ENCODE results near the gene GHRHR. TPM values are rescaled to one million over a fixed set of nuclear protein-coding genes. Genes with fewer than 3 reads are reported as not detected.

The GHRHR gene
- polyA plus RNA-seq, 1 donor, result 0.54 TPM

DNA sequence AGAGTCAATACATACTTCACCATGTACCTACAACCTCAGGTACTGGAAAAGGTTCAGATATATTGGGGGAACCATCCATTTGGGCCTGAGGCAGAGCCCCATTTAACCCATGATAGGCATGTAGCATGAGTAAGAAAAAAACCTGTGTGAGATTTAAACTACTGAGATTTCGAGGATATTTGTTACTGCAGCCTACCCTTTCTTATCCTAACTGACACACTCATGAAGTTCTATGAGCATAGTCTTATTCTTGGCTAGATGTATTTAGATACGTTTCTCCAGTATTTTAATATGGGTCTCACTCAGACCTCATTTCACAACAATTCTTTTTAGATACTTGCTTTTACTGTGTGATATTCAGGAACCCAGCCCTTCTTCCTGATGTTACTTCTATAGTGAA lies 39.3 kb downstream of the GHRHR start:
- DNase-seq (ENCODE audit: low read depth), result no peak

- no peak for DNase-seq (ENCODE audit: low read depth)
Measured at GRCh38 chr7:31003721-31004120, 40.0 kb downstream of the GHRHR start.

GRCh38 chr7:31004393-31004792 lies 40.6 kb downstream of the GHRHR start:
- no peak for DNase-seq (ENCODE audit: low read depth)

GRCh38 chr7:31006857-31007256 lies 43.1 kb downstream of the GHRHR start:
- no peak for DNase-seq (ENCODE audit: low read depth)

DNA sequence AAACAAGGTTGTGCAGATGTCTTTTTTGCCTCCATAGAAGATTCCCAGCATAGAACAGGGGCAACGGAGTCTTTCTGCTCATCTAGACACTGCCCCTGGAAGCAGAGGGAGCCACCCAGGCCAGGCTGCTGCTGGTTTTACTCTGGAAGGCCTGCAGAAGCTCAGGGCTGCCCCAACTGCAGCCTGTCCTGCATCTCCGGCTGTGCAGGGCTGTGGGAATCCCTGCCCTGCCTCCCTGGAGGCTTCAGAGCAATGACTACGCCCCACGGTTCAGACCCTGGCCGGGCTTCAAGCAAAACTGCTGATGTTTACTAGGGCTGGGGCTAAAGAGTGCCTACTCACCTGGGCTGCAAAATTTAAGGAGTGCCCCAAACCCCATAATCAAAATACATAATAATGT lies 43.9 kb downstream of the GHRHR start:
- DNase-seq (ENCODE audit: low read depth), result no peak

DNA sequence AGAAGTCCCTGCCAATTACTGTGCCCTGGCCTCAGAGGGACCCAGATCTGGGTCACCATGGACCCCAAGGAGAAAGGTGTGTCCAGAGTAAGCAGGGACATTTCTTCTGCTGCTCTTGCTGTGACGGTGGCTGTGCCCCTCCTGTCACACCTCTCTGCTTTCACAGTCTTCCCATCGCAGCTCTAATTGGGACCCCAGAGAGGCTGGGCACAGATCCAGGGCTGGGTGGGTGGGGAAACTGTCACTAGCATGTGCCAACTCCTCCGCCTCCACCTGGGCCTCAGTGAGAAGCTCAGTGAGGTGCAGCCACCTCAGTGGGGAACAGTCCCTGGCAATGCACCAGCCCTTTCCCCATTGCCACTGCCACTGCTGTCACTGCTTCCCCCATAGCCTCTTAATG lies 51.1 kb downstream of the GHRHR start:
- no peak for DNase-seq (ENCODE audit: low read depth)

- DNase-seq (ENCODE audit: low read depth), result no peak
Measured at GRCh38 chr7:31017032-31017675, 53.4 kb downstream of the GHRHR start.

DNA sequence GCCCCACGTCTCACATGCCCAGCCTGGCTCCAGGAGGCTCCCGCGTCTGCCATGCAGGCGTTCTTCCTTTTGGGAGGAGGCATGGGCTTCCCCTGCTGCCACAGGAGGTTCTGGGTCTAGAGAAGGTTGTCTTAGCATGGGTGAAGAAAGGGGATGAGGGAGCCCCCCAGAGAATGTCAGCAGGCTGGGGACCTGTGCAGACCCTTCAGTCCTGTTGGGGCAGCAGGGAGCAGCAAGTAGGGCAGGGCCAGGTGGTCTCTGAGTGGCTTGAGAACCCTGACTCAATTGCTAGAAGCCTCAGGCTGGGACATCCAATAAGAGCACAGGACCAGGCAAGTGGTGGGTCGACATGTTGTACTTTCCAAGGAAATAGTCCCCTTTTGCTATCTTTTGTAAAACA lies 54.0 kb downstream of the GHRHR start:
- no peak for DNase-seq (ENCODE audit: low read depth)

DNA sequence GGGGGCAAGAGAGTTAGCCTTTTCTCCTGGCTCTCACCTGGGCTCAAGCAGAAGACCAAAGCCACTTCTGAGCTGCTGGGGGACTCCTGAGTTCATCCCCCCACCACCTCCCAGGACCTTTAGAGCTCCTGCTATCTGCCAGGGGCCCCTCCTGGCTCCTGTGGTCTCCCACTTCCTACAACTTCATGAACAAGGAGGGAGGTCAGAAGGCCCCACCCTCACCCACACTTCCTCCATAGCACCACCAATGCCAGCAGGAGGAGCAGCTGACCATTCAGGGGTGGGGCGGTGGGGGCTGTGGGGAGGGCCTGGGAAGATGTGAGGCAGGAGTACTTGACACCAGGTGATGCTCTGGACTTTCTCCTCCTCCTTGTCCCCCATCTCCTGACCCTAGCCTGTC lies 55.8 kb downstream of the GHRHR start:
- no peak for DNase-seq (ENCODE audit: low read depth)

- DNase-seq (ENCODE audit: low read depth), result no peak
Measured at GRCh38 chr7:31020161-31020560, 56.4 kb downstream of the GHRHR start.

- DNase-seq (ENCODE audit: low read depth), result no peak
Measured at GRCh38 chr7:31020652-31021051, 56.9 kb downstream of the GHRHR start.

GRCh38 chr7:31022117-31022516 lies 58.4 kb downstream of the GHRHR start:
- no peak for DNase-seq (ENCODE audit: low read depth)

- DNase-seq (ENCODE audit: low read depth), result no peak
Measured at GRCh38 chr7:31022726-31023125, 59.0 kb downstream of the GHRHR start.

GRCh38 chr7:31023877-31024276 lies 60.1 kb downstream of the GHRHR start:
- no peak for DNase-seq (ENCODE audit: low read depth)

DNA sequence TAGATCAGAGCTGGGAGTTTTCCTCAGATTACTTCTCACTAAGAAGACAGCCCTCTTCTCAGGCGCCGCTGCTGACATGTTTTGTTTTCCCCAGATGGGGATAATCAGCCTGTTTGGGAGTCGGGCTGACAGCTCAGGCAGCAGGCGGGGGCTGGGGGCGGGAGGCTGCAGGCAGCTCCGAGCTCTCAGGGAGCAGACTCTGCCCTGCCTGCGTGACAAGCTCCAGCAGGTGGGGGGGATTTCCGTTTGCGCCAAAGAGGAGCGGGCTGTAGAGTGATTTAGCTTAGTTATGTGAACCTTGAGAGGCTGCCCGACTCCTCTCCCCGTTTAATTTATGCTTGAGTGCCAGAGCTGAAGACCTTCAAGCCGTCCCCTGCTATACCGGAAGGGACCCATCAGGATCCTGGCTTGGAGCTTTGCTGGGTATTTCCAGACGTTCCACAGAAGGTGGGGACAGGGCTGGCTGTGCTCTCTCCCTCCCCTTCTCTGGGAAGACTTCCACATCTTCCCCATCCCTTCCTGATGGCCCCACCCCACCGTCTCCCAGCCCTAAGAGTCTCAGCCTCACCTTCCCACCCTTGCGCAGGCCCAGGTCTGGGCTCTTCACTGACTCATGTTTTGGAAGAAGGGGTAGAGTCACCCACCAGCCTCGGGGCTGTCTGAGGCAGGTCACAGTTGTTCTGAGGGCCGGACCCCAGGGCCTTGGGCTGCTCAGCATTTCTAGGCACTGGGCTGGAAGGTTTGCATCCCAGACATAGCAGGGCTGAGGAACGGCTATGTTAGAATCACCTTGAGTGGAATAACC lies 63.6 kb downstream of the GHRHR start:
- no peak for DNase-seq (ENCODE audit: low read depth)

DNA sequence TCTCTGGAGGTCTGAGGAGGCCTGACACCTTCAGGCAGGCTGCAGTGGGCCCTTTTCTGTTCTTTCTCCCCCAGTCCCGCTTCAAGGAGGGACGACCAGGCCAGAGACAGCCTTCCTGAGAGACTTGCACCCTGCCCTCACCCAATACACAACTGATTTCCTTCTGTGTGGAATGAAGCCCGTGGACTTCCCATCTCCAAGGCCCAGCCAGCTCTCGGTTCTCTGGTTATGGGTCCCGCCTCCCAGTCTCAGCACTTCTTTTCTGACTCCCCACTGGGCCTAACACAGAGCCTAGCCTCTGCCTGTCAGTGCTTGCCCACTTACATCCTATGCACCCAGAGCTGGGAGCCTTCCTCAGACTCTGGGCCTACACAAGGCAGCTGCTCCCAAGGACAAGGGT lies 64.3 kb downstream of the GHRHR start:
- DNase-seq (ENCODE audit: low read depth), result no peak

DNA sequence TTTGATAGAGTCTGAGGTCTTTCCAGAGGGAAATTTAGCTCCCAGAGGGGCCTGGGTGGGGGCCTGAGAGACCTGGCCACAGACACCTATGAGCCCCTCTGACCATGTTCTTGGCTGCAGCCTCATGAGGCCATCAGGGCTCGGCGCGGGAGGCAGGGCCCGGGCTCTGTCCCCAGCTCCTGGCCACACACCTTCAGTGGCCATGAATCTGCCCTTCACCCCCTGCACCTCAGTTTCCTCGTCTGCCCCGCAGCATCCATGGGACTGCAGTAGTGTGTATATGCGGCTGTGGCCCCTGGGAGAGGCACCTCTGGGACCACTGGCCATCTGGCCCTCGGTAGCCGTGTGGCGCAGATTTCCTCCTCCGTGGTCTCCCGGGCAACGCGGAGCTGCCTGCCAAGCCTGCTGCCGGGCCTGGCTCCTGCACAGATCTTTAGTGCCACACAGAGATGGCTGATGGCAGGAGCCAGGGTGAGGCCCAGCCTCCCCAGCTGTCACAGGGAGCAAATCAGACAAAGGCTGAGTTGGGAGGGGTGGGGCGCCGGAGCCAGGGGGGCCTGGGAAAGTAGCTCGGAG lies 64.8 kb downstream of the GHRHR start:
- DNase-seq (ENCODE audit: low read depth), result no peak

Other genes with a start within 250 kb of the GHRHR start
- gene INMT, start 211.8 kb upstream of the GHRHR start, polyA plus RNA-seq (ENCODE audit: insufficient read length), result 8.3 TPM
- 5.2 TPM for gene MINDY4, start 192.5 kb upstream of the GHRHR start, polyA plus RNA-seq (ENCODE audit: insufficient read length)
- 91.6 TPM for gene AQP1, start 52.1 kb upstream of the GHRHR start, polyA plus RNA-seq (ENCODE audit: insufficient read length)
- 6.7 TPM for gene ADCYAP1R1, start 88.4 kb downstream of the GHRHR start, polyA plus RNA-seq (ENCODE audit: insufficient read length)

Measured in forelimb muscle (tissue), 1 donor.